ENCODE data around the gene USP40.
A peak's percentile ranks its signal among the peaks of the same experiment; 100 is the strongest.

USP40 gene

GRCh38 chr2:233439191-233439590 is 127.4 kb downstream of the USP40 start:
- Mint-ChIP-seq H3K4me3 (no peak overlapping the region), H3K9me3 (no peaks in the 10 kb centered on the region), H3K36me3 (peaks cover 46% of the 10 kb centered on the region), H3K27ac (no peak overlapping the region), H3K27me3 (no peaks in the 10 kb centered on the region), H3K4me1 (peaks cover 33% of the 10 kb centered on the region)
- ATAC-seq (ENCODE audit: low read depth) = no peak
- no peak for DNase-seq (ENCODE audit: low spot score in 2 of 2)

GRCh38 chr2:233438573-233439147 is 127.9 kb downstream of the USP40 start:
- DNase-seq (ENCODE audit: low spot score in 2 of 2) = no peak
- Mint-ChIP-seq H3K36me3 (peaks cover 42% of the 10 kb centered on the region), H3K4me3 (no peak overlapping the region), H3K4me1 (peaks cover 30% of the 10 kb centered on the region), H3K27ac (no peak overlapping the region), H3K27me3 (no peaks in the 10 kb centered on the region), H3K9me3 (no peaks in the 10 kb centered on the region)
- no peak for ATAC-seq (ENCODE audit: low read depth)

GRCh38 chr2:233437439-233437955 is 129.1 kb downstream of the USP40 start:
- H3K27me3 Mint-ChIP-seq = no peaks in the 10 kb centered on the region
- H3K4me3 Mint-ChIP-seq = no peak overlapping the region
- H3K9me3 Mint-ChIP-seq = no peaks in the 10 kb centered on the region
- H3K4me1 Mint-ChIP-seq = peaks cover 30% of the 10 kb centered on the region
- ATAC-seq (ENCODE audit: low read depth) (no peak), DNase-seq (ENCODE audit: low spot score in 2 of 2) (no peak)
- peaks cover 37% of the 10 kb centered on the region for H3K36me3 Mint-ChIP-seq
- no peak overlapping the region for H3K27ac Mint-ChIP-seq

- ATAC-seq (ENCODE audit: low read depth) (no peak), DNase-seq (ENCODE audit: low spot score in 2 of 2) (no peak)
- no peak overlapping the region for H3K27ac Mint-ChIP-seq
- H3K4me3 Mint-ChIP-seq = no peak overlapping the region
- H3K4me1 Mint-ChIP-seq = peaks cover 26% of the 10 kb centered on the region
- no peaks in the 10 kb centered on the region for H3K27me3 Mint-ChIP-seq
- H3K9me3 Mint-ChIP-seq = no peaks in the 10 kb centered on the region
- peaks cover 35% of the 10 kb centered on the region for H3K36me3 Mint-ChIP-seq
These were observed 129.7 kb downstream of the USP40 start for GRCh38 chr2:233436691-233437438.

GRCh38 chr2:233436191-233436581 is 130.4 kb downstream of the USP40 start:
- no peak for DNase-seq (ENCODE audit: low spot score in 2 of 2)
- Mint-ChIP-seq H3K4me3 (no peak overlapping the region), H3K27me3 (no peaks in the 10 kb centered on the region), H3K27ac (no peak overlapping the region), H3K36me3 (peaks cover 36% of the 10 kb centered on the region), H3K4me1 (peaks cover 22% of the 10 kb centered on the region), H3K9me3 (no peaks in the 10 kb centered on the region)
- ATAC-seq (ENCODE audit: low read depth) = no peak

- H3K4me3 Mint-ChIP-seq = no peak overlapping the region
- peak overlapping the region; percentile 58 for H3K27ac Mint-ChIP-seq
- peaks cover 19% of the 10 kb centered on the region for H3K4me1 Mint-ChIP-seq
- peaks cover 36% of the 10 kb centered on the region for H3K36me3 Mint-ChIP-seq
- no peaks in the 10 kb centered on the region for H3K27me3 Mint-ChIP-seq
- no peak for DNase-seq (ENCODE audit: low spot score in 2 of 2)
- ATAC-seq (ENCODE audit: low read depth) = no peak
- H3K9me3 Mint-ChIP-seq = no peaks in the 10 kb centered on the region
These were observed 131.0 kb downstream of the USP40 start for GRCh38 chr2:233435436-233436190.

GRCh38 chr2:233434666-233435330 is 131.8 kb downstream of the USP40 start:
- DNase-seq (ENCODE audit: low spot score in 2 of 2) = no peak
- H3K4me3 Mint-ChIP-seq = no peak overlapping the region
- H3K36me3 Mint-ChIP-seq = peaks cover 36% of the 10 kb centered on the region
- H3K4me1 Mint-ChIP-seq = peaks cover 20% of the 10 kb centered on the region
- H3K27me3 Mint-ChIP-seq = no peaks in the 10 kb centered on the region
- peak; percentile 38 for ATAC-seq (ENCODE audit: low read depth)
- H3K9me3 Mint-ChIP-seq = no peaks in the 10 kb centered on the region
- H3K27ac Mint-ChIP-seq = peak overlapping the region; percentile 58

- Mint-ChIP-seq H3K27ac (no peak overlapping the region), H3K36me3 (peaks cover 32% of the 10 kb centered on the region), H3K9me3 (no peaks in the 10 kb centered on the region), H3K4me3 (no peak overlapping the region), H3K27me3 (no peaks in the 10 kb centered on the region), H3K4me1 (peaks cover 24% of the 10 kb centered on the region)
- DNase-seq (ENCODE audit: low spot score in 2 of 2) (no peak), ATAC-seq (ENCODE audit: low read depth) (no peak)
These were observed 132.8 kb downstream of the USP40 start for GRCh38 chr2:233433794-233434193.

GRCh38 chr2:233433029-233433428 is 133.6 kb downstream of the USP40 start:
- Mint-ChIP-seq H3K4me3 (no peak overlapping the region), H3K4me1 (peaks cover 25% of the 10 kb centered on the region), H3K27ac (peak overlapping the region; percentile 53), H3K36me3 (peaks cover 30% of the 10 kb centered on the region), H3K27me3 (no peaks in the 10 kb centered on the region), H3K9me3 (no peaks in the 10 kb centered on the region)
- DNase-seq (ENCODE audit: low spot score in 2 of 2) (no peak), ATAC-seq (ENCODE audit: low read depth) (no peak)

- Mint-ChIP-seq H3K4me1 (peaks cover 42% of the 10 kb centered on the region), H3K9me3 (no peaks in the 10 kb centered on the region), H3K4me3 (no peak overlapping the region), H3K27me3 (no peaks in the 10 kb centered on the region), H3K36me3 (peaks cover 32% of the 10 kb centered on the region), H3K27ac (no peak overlapping the region)
- no peak for ATAC-seq (ENCODE audit: low read depth)
- DNase-seq (ENCODE audit: low spot score in 2 of 2) = no peak
These were observed 135.9 kb downstream of the USP40 start for GRCh38 chr2:233430651-233431050.

GRCh38 chr2:233430081-233430480 is 136.5 kb downstream of the USP40 start:
- H3K27ac Mint-ChIP-seq = no peak overlapping the region
- H3K27me3 Mint-ChIP-seq = no peaks in the 10 kb centered on the region
- H3K4me3 Mint-ChIP-seq = no peak overlapping the region
- no peaks in the 10 kb centered on the region for H3K9me3 Mint-ChIP-seq
- H3K4me1 Mint-ChIP-seq = peaks cover 39% of the 10 kb centered on the region
- ATAC-seq (ENCODE audit: low read depth) (no peak), DNase-seq (ENCODE audit: low spot score in 2 of 2) (no peak)
- H3K36me3 Mint-ChIP-seq = peaks cover 31% of the 10 kb centered on the region

GRCh38 chr2:233429175-233429897 is 137.2 kb downstream of the USP40 start:
- DNase-seq (ENCODE audit: low spot score in 2 of 2) (no peak), ATAC-seq (ENCODE audit: low read depth) (no peak)
- Mint-ChIP-seq H3K27me3 (no peaks in the 10 kb centered on the region), H3K9me3 (no peaks in the 10 kb centered on the region), H3K4me1 (peaks cover 36% of the 10 kb centered on the region), H3K4me3 (peak overlapping the region; percentile 29), H3K36me3 (peaks cover 27% of the 10 kb centered on the region), H3K27ac (no peak overlapping the region)

GRCh38 chr2:233428438-233428837 is 138.1 kb downstream of the USP40 start:
- Mint-ChIP-seq H3K9me3 (no peaks in the 10 kb centered on the region), H3K4me1 (peaks cover 39% of the 10 kb centered on the region), H3K4me3 (no peak overlapping the region), H3K27ac (no peak overlapping the region), H3K36me3 (peaks cover 27% of the 10 kb centered on the region), H3K27me3 (no peaks in the 10 kb centered on the region)
- no peak for ATAC-seq (ENCODE audit: low read depth)
- DNase-seq (ENCODE audit: low spot score in 2 of 2) = no peak
